B cell (primary cell): Measurements from ENCODE around the gene STAB1.

Experiments
- EZH2 ChIP-seq: IDR thresholded peaks from 2 replicates; pipeline ENCODE4 v1.6.1; 2012; ENCODE audit warnings: borderline replicate concordance, low read depth, mild to moderate bottlenecking, moderate library complexity, low read length; ENCODE audit not compliant: insufficient read depth, poor library complexity, severe bottlenecking
- TF ChIP-seq, protein P1 (sequence below): fragments of 200-600 bp; IDR thresholded peaks from one replicate; pipeline ENCODE4 v1.8.0; 2022; ENCODE audit warnings: antibody characterized with exemption, mild to moderate bottlenecking

DNA sequence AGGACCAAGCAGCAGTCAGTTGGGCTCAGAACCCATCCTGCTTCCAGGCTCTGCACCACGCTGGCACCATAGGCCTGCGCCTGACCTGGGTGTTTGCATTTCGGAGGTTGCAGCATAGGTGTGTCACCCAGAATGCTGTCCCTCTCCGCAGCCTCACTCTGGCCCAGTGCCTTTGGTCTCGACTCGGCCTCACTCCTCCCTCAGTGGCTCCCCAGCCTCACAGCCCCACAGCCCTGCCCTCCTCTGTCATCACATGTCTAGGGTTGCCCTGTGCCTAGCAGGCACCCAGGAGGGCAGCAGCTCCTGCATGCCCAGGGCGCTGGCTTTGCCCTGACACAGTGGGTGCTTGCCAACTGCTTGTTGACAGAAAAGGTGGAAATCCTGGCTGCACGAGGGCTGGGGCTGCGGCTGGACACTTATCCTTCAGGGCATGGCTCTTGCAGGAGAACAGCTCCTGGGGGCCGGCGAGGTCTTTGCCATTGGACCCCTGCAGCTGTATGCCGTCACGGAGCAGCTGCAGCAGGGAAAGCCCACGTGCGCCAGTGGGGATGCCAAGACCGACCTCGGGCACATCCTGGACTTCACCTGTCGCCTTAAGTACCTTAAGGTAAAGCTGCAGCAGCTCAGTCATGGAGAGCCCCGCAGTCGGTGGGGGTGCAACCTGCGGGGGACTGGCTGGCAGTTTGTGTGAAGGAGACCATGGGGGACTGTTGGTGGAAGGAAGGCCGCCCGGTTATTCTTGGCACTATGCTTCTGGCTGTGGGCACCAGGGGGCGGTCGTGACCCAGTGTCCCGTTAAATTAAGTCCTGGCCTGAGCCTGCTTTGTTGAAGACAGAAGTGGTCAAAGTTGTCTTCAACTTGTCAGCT lies 23.5 kb upstream of the STAB1 start:
- TF ChIP-seq, protein P1, sequence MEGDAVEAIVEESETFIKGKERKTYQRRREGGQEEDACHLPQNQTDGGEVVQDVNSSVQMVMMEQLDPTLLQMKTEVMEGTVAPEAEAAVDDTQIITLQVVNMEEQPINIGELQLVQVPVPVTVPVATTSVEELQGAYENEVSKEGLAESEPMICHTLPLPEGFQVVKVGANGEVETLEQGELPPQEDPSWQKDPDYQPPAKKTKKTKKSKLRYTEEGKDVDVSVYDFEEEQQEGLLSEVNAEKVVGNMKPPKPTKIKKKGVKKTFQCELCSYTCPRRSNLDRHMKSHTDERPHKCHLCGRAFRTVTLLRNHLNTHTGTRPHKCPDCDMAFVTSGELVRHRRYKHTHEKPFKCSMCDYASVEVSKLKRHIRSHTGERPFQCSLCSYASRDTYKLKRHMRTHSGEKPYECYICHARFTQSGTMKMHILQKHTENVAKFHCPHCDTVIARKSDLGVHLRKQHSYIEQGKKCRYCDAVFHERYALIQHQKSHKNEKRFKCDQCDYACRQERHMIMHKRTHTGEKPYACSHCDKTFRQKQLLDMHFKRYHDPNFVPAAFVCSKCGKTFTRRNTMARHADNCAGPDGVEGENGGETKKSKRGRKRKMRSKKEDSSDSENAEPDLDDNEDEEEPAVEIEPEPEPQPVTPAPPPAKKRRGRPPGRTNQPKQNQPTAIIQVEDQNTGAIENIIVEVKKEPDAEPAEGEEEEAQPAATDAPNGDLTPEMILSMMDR, result peak; percentile 63
- no peak for TF ChIP-seq EZH2
